ENCODE data around the gene DNHD1.

DNA sequence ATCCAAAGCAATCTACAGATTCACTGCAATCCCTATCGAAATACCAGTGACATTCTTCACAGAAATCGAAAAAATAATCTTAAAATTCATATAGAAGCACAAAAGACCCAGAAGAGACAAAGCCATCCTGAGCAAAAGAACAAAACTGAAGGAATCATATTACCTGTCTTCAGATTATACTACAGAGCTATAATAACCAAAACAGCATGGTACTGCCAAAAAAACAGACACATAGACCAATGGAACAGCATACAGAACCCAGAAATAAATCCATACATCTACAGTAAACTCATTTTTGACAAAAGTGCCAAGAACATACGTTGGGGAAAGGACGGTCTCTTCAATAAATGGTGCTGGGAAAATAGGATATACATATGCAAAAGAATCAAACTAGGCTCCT, 87.4 kb downstream of the DNHD1 start:
- TF ChIP-seq, protein P1, sequence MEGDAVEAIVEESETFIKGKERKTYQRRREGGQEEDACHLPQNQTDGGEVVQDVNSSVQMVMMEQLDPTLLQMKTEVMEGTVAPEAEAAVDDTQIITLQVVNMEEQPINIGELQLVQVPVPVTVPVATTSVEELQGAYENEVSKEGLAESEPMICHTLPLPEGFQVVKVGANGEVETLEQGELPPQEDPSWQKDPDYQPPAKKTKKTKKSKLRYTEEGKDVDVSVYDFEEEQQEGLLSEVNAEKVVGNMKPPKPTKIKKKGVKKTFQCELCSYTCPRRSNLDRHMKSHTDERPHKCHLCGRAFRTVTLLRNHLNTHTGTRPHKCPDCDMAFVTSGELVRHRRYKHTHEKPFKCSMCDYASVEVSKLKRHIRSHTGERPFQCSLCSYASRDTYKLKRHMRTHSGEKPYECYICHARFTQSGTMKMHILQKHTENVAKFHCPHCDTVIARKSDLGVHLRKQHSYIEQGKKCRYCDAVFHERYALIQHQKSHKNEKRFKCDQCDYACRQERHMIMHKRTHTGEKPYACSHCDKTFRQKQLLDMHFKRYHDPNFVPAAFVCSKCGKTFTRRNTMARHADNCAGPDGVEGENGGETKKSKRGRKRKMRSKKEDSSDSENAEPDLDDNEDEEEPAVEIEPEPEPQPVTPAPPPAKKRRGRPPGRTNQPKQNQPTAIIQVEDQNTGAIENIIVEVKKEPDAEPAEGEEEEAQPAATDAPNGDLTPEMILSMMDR (IDR thresholded peaks at IDR 0.05) = no peak
- TF ChIP-seq, protein P2, sequence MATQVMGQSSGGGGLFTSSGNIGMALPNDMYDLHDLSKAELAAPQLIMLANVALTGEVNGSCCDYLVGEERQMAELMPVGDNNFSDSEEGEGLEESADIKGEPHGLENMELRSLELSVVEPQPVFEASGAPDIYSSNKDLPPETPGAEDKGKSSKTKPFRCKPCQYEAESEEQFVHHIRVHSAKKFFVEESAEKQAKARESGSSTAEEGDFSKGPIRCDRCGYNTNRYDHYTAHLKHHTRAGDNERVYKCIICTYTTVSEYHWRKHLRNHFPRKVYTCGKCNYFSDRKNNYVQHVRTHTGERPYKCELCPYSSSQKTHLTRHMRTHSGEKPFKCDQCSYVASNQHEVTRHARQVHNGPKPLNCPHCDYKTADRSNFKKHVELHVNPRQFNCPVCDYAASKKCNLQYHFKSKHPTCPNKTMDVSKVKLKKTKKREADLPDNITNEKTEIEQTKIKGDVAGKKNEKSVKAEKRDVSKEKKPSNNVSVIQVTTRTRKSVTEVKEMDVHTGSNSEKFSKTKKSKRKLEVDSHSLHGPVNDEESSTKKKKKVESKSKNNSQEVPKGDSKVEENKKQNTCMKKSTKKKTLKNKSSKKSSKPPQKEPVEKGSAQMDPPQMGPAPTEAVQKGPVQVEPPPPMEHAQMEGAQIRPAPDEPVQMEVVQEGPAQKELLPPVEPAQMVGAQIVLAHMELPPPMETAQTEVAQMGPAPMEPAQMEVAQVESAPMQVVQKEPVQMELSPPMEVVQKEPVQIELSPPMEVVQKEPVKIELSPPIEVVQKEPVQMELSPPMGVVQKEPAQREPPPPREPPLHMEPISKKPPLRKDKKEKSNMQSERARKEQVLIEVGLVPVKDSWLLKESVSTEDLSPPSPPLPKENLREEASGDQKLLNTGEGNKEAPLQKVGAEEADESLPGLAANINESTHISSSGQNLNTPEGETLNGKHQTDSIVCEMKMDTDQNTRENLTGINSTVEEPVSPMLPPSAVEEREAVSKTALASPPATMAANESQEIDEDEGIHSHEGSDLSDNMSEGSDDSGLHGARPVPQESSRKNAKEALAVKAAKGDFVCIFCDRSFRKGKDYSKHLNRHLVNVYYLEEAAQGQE (IDR thresholded peaks at IDR 0.05; ENCODE audit: insufficient read depth in 1 of 2, low read depth in 2 of 2, low read length in 1 of 2) = no peak

All from Panc1 (cell line).